Lower lobe of right lung (tissue), 2 donors: ENCODE data around the gene A2ML1. TPM values are rescaled to one million over a fixed set of nuclear protein-coding genes. Genes with fewer than 3 reads are reported as not detected.

Experiments used
- ATAC-seq, 2 donors: fragments of 200-7000 bp; cut with Tn5 transposase; one replicate each; pipeline ENCODE4 v1.9.1; 2020 to 2022; ENCODE audit warnings: mild to moderate bottlenecking in 2 of 2, moderate library complexity in 2 of 2
- DNase-seq: peaks from one replicate; pipeline ENCODE4 v3.0.0-alpha.2; 2020
- H3K27ac ChIP-seq: fragments of 200-600 bp; one replicate; pipeline ENCODE4 v1.8.0; 2022
- H3K27me3 ChIP-seq: fragments of 200-600 bp; one replicate; pipeline ENCODE4 v1.8.0; 2022; ENCODE audit warnings: low read depth
- H3K36me3 ChIP-seq: fragments of 200-600 bp; one replicate; pipeline ENCODE4 v1.8.0; 2022; ENCODE audit warnings: mild to moderate bottlenecking
- H3K4me1 ChIP-seq: fragments of 200-600 bp; one replicate; pipeline ENCODE4 v1.8.0; 2022
- H3K4me3 ChIP-seq: fragments of 200-600 bp; one replicate; pipeline ENCODE4 v1.8.0; 2022; ENCODE audit warnings: mild to moderate bottlenecking
- H3K9me3 ChIP-seq: fragments of 200-600 bp; one replicate; pipeline ENCODE4 v1.8.0; 2022
- intact Hi-C: fragments of 100-400 bp; cut with DNase I; formaldehyde crosslinking; loops from one replicate; pipeline ENCODE4 v1.11.0; 2022
- total RNA-seq: library from RNA; stranded (reverse); fragmentation: NEBNext Ultra II Directional; extraction: Animal tissue kit (Norgen Biotek cat#: 25700); gene quantifications from one replicate; pipeline ENCODE4 v1.2.1, GENCODE V29; 2021
- TF ChIP-seq, protein P1 (sequence below): fragments of 200-600 bp; IDR thresholded peaks from one replicate; pipeline ENCODE4 v1.8.0; 2022; ENCODE audit warnings: antibody characterized with exemption, mild to moderate bottlenecking
- donor health status: DM: no; HTN: yes; CAD: no; lungs with severe emphysema.

The A2ML1 gene
- total RNA-seq, 1 donor from 2014 or later: not detected

DNA sequence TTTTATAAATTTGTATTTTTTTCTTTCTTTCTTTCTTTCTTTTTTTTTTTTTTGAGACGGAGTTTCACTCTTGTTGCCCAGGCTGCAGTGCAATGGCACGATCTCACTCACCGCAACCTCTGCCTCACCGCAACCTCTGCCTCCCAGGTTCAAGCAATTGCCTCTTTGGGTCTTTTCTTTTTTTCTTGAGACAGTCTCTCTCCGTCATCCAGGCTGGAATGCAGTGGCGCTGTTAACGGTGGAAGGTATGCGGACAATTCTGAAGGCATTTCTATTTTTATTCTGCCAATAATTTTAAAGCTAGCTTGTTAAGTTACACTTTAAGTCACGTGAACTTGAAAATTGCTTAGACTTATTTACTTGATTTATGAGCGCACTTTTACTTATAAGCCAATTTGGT lies 83.1 kb downstream of the A2ML1 start:
- no peaks in the 10 kb centered on the region for H3K36me3 ChIP-seq
- H3K4me3 ChIP-seq: no peak overlapping the region
- DNase-seq (no peak), ATAC-seq (peak in 1 of 2 donors; percentile 59)
- intact Hi-C loops: no loop called here
- H3K9me3 ChIP-seq: no peaks in the 10 kb centered on the region
- H3K4me1 ChIP-seq: no peaks in the 10 kb centered on the region
- H3K27me3 ChIP-seq: no peaks in the 10 kb centered on the region
- no peak overlapping the region for H3K27ac ChIP-seq
- TF ChIP-seq, protein P1, sequence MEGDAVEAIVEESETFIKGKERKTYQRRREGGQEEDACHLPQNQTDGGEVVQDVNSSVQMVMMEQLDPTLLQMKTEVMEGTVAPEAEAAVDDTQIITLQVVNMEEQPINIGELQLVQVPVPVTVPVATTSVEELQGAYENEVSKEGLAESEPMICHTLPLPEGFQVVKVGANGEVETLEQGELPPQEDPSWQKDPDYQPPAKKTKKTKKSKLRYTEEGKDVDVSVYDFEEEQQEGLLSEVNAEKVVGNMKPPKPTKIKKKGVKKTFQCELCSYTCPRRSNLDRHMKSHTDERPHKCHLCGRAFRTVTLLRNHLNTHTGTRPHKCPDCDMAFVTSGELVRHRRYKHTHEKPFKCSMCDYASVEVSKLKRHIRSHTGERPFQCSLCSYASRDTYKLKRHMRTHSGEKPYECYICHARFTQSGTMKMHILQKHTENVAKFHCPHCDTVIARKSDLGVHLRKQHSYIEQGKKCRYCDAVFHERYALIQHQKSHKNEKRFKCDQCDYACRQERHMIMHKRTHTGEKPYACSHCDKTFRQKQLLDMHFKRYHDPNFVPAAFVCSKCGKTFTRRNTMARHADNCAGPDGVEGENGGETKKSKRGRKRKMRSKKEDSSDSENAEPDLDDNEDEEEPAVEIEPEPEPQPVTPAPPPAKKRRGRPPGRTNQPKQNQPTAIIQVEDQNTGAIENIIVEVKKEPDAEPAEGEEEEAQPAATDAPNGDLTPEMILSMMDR: no peak

DNA sequence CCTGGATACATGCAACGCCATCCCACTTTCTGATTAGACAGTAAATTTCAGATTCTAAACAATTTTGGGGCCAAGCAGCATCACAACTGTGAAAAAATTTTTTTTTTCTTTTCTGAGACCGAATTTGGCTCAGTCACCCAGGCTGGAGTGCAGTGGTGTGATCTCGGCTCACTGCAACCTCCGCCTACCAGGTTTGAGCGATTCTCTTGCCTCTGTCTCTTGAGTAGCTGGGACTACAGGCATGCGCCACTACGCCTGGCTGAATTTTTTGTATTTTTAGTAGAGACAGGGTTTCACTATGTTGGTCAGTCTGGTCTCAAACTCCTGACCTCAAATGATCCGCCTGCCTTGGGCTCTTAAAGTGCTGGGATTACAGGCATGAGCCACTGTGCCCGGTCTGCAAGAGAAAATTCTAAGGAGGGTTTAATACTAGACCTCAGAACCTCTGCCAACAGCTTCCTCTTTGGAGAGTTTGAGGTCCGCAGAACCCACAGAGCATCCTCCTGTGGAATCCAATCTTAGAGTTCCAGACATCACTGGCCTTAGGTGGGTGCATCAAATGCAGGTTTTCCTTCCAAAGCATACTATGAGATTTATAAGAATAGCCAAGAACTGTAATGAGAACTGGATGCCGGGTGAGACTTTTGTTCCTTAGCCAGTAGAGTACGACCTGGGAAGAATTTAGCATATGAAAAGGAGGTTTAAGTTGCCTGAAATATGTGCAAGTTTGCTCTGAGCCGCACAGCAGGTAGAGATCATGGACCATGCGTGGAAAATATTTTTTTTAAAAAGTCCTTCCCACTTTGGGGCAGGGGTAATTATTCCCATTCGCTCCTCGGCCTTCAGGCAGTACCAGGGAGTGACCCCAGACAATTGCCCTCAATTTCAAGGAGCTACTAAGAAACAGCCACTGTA lies 84.1 kb downstream of the A2ML1 start:
- H3K9me3 ChIP-seq: no peaks in the 10 kb centered on the region
- ATAC-seq: no peak
- intact Hi-C loops: no loop called here

DNA sequence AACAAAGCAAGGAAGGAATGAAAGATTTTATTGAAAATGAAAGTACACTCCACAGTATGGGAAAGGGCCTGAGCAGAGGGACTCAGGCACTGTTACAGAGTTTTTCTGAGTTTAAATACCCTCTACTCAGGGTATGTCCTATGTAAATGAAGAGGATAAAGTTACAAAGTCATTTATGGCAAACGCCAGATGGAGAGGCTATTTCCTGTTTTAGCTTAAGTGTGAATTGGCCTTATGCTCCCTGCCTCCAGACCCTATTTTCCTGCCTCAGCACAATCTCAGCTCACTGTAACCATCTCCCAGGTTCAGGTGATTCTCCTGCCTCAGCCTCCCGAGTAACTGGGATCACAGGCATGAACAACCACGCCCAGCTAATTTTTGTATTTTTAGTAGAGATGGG lies 85.1 kb downstream of the A2ML1 start:
- intact Hi-C loops: no loop called here
- TF ChIP-seq, protein P1: no peak
- no peaks in the 10 kb centered on the region for H3K4me1 ChIP-seq
- H3K4me3 ChIP-seq: no peak overlapping the region
- no peaks in the 10 kb centered on the region for H3K27me3 ChIP-seq
- ATAC-seq (no peak), DNase-seq (no peak)
- no peaks in the 10 kb centered on the region for H3K36me3 ChIP-seq
- H3K9me3 ChIP-seq: no peaks in the 10 kb centered on the region
- H3K27ac ChIP-seq: no peak overlapping the region

More for the DNA sequence above, 84.1 kb downstream of the A2ML1 start:
- no peak overlapping the region for H3K27ac ChIP-seq
- no peaks in the 10 kb centered on the region for H3K36me3 ChIP-seq
- no peak for DNase-seq
- H3K4me3 ChIP-seq: no peak overlapping the region
- no peaks in the 10 kb centered on the region for H3K4me1 ChIP-seq
- H3K27me3 ChIP-seq: no peaks in the 10 kb centered on the region
- TF ChIP-seq, protein P1: no peak

DNA sequence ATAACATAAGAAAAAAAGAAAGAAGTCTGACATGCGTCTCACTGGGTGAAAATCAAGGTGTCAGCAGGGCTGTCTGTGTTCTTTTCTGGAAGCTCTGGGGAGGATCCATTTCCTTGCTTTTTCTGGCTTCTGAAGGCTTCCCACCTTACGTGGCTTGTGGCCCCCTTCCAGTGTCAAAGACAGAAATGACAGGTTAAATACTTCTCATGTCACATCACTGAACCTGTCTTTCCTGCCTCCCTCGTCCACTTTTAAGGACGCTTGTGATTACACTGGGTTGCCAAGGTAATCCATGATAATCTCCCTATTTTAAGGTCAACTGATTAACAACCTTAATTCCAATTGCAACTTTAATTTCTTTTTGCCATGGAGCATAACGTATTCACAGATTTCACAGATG lies 87.3 kb downstream of the A2ML1 start:
- TF ChIP-seq, protein P1: no peak
- Histone ChIP-seq H3K36me3 (no peaks in the 10 kb centered on the region), H3K9me3 (no peaks in the 10 kb centered on the region), H3K27me3 (no peaks in the 10 kb centered on the region), H3K4me1 (no peaks in the 10 kb centered on the region), H3K27ac (no peak overlapping the region), H3K4me3 (no peak overlapping the region)
- ATAC-seq: no peak
- DNase-seq: no peak
- intact Hi-C loops: no loop called here

DNA sequence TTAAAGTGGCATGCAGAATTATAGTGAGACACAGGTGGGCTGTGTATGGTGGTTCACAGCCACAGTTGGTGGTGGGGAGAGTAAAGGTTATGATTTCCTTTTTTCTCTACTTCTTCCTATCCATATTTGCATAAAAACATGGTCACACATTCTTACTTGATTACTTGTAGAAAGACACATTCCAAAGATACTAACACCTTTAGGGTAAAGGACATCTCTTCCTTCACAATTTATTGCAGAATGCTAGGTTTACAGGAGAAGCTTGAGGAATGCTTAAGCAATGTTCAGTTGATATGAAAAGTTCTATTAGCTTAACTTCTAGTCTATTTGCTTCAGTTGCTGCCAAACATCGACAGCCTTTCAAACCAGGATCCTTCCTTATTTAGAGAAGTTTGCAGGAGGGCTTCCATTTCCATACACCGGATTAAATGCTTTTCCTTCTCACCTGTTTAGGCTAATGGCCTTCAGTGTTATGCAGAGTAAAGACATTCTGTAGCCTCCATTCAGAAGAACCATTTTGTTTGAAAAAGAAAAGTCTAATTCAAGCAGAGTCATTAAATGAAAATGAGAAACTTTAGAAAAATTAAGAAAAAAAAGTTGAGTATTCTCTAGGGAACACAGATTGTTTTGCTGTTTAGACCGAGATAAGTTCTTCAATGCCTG lies 89.3 kb downstream of the A2ML1 start:
- no peaks in the 10 kb centered on the region for H3K27me3 ChIP-seq
- no peak overlapping the region for H3K4me3 ChIP-seq
- intact Hi-C loops: no loop called here

More for the DNA sequence above, 89.3 kb downstream of the A2ML1 start:
- DNase-seq (no peak), ATAC-seq (no peak)
- H3K9me3 ChIP-seq: no peaks in the 10 kb centered on the region
- TF ChIP-seq, protein P1: no peak
- peaks cover 8% of the 10 kb centered on the region for H3K4me1 ChIP-seq
- no peak overlapping the region for H3K27ac ChIP-seq
- H3K36me3 ChIP-seq: no peaks in the 10 kb centered on the region
